NCI-H345 (cell line): Measurements from ENCODE around the gene PRR33.

Experiments
- DNase-seq: peaks from one replicate; lab custom pipeline; 2025; lab: John Stamatoyannopoulos, UW

The PRR33 gene

GRCh38 chr11:1916132-1916985, 24.7 kb upstream of the PRR33 start:
- DNase-seq, result no peak

DNA sequence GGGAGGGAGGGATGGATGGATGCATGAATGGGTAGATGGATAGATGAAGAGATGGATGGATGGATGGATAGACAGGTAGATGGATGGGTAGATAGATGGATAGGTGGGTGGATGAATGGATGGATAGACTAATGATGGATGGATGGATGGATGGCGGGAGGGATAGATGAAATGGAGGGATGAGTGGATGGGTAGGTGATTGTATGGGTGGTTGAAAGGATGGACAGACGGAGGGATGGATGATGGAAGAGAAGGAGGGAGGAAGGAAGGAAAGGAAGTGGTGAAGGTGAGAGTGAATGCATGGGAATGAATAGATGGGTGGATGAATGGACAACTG, 24.1 kb upstream of the PRR33 start:
- no peak for DNase-seq

DNA sequence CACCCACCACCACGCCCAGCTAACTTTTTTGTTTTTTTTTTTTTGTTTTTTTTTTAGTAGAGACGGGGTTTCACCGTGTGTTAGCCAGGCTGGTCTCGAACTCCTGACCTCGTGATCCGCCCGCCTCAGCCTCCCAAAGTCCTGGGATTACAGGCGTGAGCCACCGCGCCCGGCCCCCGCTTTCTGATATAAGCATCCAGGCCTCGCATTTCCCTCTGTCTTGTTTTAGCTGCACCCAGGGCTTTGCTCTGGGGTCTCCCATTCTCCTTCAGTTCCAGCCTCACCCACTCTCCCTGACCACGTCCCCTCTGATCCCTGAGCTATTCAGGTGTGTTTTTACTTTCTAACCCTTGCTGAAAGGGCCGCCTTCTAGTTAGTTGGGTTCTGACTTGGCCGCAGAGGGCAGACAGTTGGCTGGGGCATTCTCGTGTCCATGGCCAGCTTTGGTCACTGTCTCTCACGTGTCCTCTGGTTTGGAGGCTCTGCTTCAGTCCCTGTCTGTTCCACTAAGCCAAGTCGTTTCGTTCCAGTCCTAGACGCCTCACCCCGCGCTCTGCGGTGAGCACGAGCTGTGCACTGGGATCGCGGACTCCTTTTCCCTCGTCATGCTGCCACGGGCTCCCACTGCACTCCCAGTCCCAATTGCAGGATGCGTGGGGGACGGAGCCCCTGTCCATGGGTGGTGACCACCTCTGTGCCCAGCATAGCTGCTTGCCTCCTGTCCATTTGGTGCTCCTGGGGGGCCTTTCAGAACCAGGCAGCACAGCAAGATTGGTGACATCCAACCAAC, 21.8 kb upstream of the PRR33 start:
- no peak for DNase-seq

DNA sequence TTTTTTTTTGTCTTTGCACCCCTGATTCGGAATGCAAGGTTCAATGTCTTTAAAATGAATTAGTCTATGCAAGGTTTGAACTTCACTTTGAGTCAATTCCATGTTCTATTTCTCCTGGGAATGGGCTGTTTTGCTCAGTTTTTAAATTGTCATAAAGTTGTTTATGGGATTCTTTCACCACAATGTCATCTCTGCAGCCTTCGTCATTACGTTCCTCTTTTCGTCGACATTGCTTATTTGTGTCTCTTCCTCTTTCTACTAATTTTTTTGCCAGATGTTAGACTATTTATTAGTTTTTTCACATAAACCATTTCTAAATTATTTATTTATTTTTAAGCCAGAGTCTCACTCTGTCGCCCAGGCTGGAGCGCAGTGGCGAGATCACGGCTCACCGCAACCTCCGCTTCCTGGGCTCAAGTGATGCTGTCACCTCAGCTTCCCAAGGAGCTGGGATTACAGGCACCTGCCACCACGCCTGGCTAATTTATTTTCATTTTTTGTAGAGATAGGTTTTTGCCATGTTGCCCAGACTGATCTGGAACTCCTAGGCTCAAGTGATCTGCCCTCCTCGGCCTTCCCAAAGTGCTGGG, 20.7 kb upstream of the PRR33 start:
- no peak for DNase-seq

DNA sequence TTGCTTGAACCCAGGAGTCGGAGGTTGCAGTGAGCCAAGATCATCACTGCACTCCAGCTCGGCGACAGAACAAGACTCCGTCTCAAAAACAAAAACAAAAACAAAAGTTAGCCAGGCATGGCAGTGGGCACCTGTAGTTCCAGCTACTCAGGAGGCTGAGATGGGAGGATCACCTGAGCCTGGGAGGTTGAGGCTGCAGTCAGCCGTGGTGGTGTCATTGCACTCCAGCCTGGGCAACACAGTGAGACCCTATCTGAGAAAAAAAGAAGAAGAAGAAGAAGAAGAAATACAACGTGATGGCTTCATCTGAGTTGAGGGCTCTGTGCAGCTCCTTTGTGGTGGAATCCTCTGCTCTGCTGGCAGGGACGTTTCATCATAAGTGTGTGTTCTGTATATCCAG, 17.8 kb upstream of the PRR33 start:
- no peak for DNase-seq

GRCh38 chr11:1908618-1909017, 16.9 kb upstream of the PRR33 start:
- no peak for DNase-seq

GRCh38 chr11:1906611-1907423, 15.1 kb upstream of the PRR33 start:
- DNase-seq, result no peak

DNA sequence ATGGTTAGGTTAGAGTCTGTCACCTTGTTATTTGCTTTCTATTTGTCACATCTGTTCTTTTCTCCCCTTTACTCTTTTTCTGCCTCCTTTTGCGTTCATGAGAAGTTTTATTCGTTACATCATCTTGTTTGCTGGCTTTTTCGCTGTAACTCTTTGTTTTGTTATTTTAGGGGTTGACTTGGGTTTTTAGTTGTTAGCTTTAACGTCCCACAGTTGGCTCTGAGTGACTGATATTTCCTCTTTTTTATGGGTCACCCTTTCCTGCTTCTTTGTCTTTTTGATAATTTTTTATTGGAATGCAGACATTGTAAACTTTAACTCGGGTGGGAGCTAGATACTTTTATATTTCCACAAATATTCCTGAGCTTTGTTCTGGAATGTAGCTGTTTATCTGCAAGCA, 14.5 kb upstream of the PRR33 start:
- no peak for DNase-seq

DNA sequence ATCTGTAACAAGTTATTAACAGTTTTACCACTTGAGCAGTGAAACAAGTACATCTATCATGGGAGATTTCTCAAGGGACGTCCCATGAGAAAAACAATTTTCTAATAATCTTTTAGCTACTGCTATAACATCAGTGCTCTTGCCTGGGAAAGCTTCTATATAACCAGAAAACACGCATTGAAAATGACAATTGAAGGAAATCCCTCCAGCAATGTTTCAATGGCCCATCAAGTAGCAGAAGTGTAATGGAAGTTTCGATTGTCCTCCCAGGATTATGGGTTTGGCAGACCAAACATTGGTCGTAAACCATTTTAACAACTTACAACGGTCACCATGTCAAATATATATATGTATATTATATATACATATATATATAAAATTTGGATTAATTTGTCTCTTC, 8.0 kb upstream of the PRR33 start:
- DNase-seq, result no peak

- DNase-seq, result no peak
Observed at GRCh38 chr11:1899090-1899489, 7.4 kb upstream of the PRR33 start.

DNA sequence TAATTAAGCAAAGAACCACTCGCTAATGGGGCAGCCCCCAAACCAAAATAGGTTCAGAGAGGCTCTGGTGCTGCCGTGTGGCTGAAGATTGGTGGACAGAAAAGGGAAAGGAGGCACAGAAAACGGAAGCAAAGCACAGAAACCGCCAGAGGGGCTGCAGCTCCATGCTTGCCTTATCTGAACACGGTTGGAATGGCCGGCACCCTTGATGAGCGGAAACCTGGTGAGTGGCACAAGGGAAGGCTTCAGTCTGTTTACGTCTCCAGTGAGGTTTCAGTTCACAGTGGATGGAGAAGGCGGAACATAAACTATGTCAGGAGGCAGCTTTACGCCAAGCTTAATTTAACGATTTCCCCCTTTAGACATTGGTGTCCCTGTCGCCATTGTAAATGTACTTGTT, 5.2 kb upstream of the PRR33 start:
- no peak for DNase-seq

GRCh38 chr11:1896468-1896867, 4.8 kb upstream of the PRR33 start:
- DNase-seq, result no peak

DNA sequence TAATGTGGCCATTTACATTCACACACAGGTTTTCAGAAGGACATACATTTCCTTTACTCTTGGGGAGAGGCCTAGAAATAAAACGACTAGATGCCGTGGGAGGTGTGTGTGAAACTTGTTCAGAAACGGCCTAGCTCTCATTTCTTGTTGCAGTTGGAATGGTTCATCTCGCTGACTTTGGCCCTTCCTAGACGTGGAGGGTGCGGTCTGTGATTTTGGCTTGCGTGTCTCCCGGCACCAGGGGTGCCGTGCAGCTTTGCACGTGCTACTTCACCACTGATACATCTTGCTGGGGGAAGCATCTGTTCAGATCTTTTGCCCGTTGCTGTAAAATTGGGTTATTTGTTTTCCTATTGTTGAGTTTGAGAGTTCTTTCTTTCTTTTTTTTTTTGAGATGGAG, 3.1 kb upstream of the PRR33 start:
- DNase-seq, result no peak

DNA sequence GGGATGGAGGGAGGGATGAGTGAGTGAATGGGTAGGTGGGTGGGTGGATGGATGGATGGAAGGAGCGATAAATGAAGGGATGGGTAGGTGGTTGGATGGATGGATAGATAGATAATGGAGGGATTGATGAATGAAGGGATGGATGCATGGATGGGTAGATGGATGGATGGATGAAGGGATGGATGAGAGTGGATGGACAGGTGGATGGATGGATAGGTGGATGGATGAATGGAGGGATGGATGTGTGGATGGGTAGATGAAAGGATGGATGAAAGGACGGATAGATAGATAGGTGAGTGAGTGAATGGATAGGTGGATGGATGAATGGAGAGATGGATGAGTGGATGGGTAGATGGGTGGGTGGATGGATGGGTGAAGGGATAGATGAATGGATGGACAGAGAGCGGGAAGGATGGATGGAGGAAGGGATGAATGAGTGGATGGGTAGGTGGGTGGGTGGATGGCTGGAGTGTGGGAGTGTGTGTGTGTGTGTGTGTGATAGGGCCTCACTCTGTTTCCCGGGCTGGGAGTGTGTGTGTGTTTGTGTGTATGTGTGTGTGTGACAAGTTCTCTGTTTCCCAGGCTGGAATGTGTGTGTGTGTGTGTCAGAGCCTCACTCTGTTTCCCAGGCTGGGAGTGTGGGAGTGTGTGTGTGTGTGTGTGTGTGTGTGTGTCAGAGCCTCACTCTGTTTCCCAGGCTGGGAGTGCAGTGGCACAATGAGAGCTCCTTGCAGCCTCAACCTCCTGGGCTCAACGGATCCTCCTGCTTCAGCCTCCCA, 2.1 kb upstream of the PRR33 start:
- DNase-seq, result no peak

DNA sequence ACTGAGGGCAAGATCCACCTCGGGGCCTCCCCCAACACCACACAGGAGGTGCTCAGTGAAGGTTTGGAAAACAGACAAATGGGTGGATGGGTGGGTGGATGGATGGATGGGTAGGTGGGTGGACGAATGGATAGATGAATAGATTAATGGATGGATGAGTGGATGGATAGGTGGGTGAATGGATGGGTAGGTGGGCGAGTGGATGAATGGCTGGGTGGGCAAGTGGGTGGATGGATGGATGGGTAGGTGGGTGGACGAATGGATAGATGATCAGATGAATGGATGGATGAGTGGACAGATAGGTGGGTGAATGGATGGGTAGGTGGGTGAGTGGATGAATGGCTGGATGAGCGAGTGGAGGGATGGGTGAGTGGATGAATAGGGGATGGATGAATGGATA, 863 bp upstream of the PRR33 start:
- no peak for DNase-seq

DNA sequence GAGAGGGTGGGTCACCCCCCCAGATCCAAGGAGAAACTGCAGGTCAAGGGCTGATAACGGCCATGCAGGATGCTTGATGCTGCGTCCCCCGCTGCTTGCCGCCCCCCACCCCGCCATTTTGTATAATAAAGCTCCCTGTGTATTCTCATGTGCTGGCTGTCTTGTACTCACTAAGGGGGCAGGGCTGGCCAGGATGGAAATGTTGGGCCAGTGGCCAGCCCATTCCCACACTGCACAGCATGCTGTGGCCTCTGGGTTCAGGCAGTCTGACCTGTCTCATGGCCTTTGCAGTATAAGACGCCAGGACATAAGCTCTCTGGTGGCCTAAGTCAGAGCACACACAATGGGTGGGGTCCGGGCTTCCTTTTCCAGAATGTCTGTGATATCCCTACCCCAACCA, 421 bp upstream of the PRR33 start:
- DNase-seq, result no peak

GRCh38 chr11:1890856-1891830, 552 bp downstream of the PRR33 start:
- no peak for DNase-seq

GRCh38 chr11:1889941-1890855, 1.5 kb downstream of the PRR33 start:
- no peak for DNase-seq

- no peak for DNase-seq
Observed at GRCh38 chr11:1889224-1889930, 2.3 kb downstream of the PRR33 start.
